ENCODE measurements around the gene KRT5. TPM values are rescaled to one million over a fixed set of nuclear protein-coding genes. Genes with fewer than 3 reads are reported as not detected.

Gene KRT5
- total and polyA plus RNA-seq, 4 donors = 15.8 to 49.4 (median 33.7) TPM

GRCh38 chr12:52487211-52487610 is 33.0 kb downstream of the KRT5 start:
- ATAC-seq (ENCODE audit: insufficient read depth, low FRiP score) = no peak
- Histone ChIP-seq H3K4me3 (no peak overlapping the region), H3K27me3 (ENCODE audit: control insufficient read depth in 3 of 3, insufficient read depth in 3 of 3, low read length in 2 of 3) (peaks cover 0 to 11% (median 3%) of the 10 kb centered on the region in 3 donors), H3K9ac (ENCODE audit: insufficient read depth in 1 of 2, low read length in 2 of 2) (no peak overlapping the region), H3K27ac (ENCODE audit: low read depth in 1 of 2, low read length in 1 of 2) (no peak overlapping the region), H3K36me3 (ENCODE audit: control insufficient read depth in 4 of 4, insufficient read depth in 4 of 4, low read length in 4 of 4) (no peaks in the 10 kb centered on the region), H3K9me3 (ENCODE audit: control insufficient read depth in 4 of 4, insufficient read depth in 3 of 4, low read length in 3 of 4) (peaks cover 0 to 2% (median 0%) of the 10 kb centered on the region in 4 donors), H3K4me1 (ENCODE audit: control insufficient read depth in 5 of 5, insufficient read depth in 5 of 5, low read length in 5 of 5) (no peaks in the 10 kb centered on the region)
- TF ChIP-seq, protein P1, sequence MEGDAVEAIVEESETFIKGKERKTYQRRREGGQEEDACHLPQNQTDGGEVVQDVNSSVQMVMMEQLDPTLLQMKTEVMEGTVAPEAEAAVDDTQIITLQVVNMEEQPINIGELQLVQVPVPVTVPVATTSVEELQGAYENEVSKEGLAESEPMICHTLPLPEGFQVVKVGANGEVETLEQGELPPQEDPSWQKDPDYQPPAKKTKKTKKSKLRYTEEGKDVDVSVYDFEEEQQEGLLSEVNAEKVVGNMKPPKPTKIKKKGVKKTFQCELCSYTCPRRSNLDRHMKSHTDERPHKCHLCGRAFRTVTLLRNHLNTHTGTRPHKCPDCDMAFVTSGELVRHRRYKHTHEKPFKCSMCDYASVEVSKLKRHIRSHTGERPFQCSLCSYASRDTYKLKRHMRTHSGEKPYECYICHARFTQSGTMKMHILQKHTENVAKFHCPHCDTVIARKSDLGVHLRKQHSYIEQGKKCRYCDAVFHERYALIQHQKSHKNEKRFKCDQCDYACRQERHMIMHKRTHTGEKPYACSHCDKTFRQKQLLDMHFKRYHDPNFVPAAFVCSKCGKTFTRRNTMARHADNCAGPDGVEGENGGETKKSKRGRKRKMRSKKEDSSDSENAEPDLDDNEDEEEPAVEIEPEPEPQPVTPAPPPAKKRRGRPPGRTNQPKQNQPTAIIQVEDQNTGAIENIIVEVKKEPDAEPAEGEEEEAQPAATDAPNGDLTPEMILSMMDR (IDR thresholded peaks at IDR 0.05; ENCODE audit: control extremely low read depth, extremely low read depth) = no peak
- 0 to 50% methylated on average over 1 of the region's 1 CpG for WGBS, 2 donors
- DNase-seq = no peak

- no peak for DNase-seq
- Histone ChIP-seq H3K4me1 (ENCODE audit: control insufficient read depth in 5 of 5, insufficient read depth in 5 of 5, low read length in 5 of 5) (no peaks in the 10 kb centered on the region), H3K27ac (ENCODE audit: low read depth in 1 of 2, low read length in 1 of 2) (no peak overlapping the region), H3K4me3 (no peak overlapping the region), H3K27me3 (ENCODE audit: control insufficient read depth in 3 of 3, insufficient read depth in 3 of 3, low read length in 2 of 3) (peaks cover 0 to 11% (median 3%) of the 10 kb centered on the region in 3 donors), H3K9ac (ENCODE audit: insufficient read depth in 1 of 2, low read length in 2 of 2) (no peak overlapping the region), H3K9me3 (ENCODE audit: control insufficient read depth in 4 of 4, insufficient read depth in 3 of 4, low read length in 3 of 4) (peaks cover 0 to 2% (median 0%) of the 10 kb centered on the region in 4 donors), H3K36me3 (ENCODE audit: control insufficient read depth in 4 of 4, insufficient read depth in 4 of 4, low read length in 4 of 4) (no peaks in the 10 kb centered on the region)
- no peak for ATAC-seq (ENCODE audit: insufficient read depth, low FRiP score)
- TF ChIP-seq, protein P1 (IDR thresholded peaks at IDR 0.05; ENCODE audit: control extremely low read depth, extremely low read depth) = no peak
- 86 to 91% methylated on average over 5 of the region's 5 CpGs for WGBS, 2 donors
Observed at GRCh38 chr12:52486166-52487105, 33.8 kb downstream of the KRT5 start.

GRCh38 chr12:52480073-52480472 is 40.1 kb downstream of the KRT5 start:
- TF ChIP-seq, protein P1 (IDR thresholded peaks at IDR 0.05; ENCODE audit: control extremely low read depth, extremely low read depth) = no peak
- H3K4me1 ChIP-seq (ENCODE audit: control insufficient read depth in 5 of 5, insufficient read depth in 5 of 5, low read length in 5 of 5) = no peaks in the 10 kb centered on the region
- 60 to 65% methylated on average over 3 of the region's 3 CpGs for WGBS, 2 donors
- no peaks in the 10 kb centered on the region for H3K36me3 ChIP-seq (ENCODE audit: control insufficient read depth in 4 of 4, insufficient read depth in 4 of 4, low read length in 4 of 4)
- H3K27me3 ChIP-seq (ENCODE audit: control insufficient read depth in 3 of 3, insufficient read depth in 3 of 3, low read length in 2 of 3) = peaks cover 0 to 4% (median 0%) of the 10 kb centered on the region in 3 donors
- DNase-seq (no peak), ATAC-seq (ENCODE audit: insufficient read depth, low FRiP score) (no peak)
- H3K9ac ChIP-seq (ENCODE audit: insufficient read depth in 1 of 2, low read length in 2 of 2) = no peak overlapping the region
- peaks cover 0 to 2% (median 0%) of the 10 kb centered on the region in 4 donors for H3K9me3 ChIP-seq (ENCODE audit: control insufficient read depth in 4 of 4, insufficient read depth in 3 of 4, low read length in 3 of 4)
- H3K4me3 ChIP-seq = no peak overlapping the region
- H3K27ac ChIP-seq (ENCODE audit: low read depth in 1 of 2, low read length in 1 of 2) = no peak overlapping the region

Measured in lung (tissue), 12 donors.